Measurements from ENCODE around the gene XBP1.

The XBP1 gene

DNA sequence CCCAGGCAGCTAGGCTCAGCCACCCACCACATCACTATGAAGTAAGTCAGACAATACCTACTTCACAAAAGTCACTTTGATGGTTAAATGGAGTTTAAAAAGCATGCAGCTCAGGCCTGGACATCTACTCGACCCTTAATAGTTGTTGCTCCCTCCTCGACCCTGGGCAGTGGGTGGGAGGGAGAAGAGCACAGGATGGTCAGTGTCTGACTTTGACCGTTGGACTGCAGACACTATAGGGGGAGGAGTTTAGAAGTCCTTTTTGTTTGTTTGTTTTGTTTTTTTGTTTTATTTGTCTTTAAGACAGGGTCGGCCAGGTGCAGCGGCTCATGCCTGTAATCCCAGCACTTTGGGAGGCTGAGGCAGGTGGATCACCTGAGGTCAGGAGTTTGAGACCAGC is 38.6 kb upstream of the XBP1 start:
- H2AFZ ChIP-seq, result no peak overlapping the region
- no peaks in the 10 kb centered on the region for H3K27me3 ChIP-seq (ENCODE audit: control insufficient read depth, insufficient read depth, low read length)
- no peak overlapping the region for H3K9ac ChIP-seq
- no peaks in the 10 kb centered on the region for H3K79me2 ChIP-seq
- TF ChIP-seq, protein P1, sequence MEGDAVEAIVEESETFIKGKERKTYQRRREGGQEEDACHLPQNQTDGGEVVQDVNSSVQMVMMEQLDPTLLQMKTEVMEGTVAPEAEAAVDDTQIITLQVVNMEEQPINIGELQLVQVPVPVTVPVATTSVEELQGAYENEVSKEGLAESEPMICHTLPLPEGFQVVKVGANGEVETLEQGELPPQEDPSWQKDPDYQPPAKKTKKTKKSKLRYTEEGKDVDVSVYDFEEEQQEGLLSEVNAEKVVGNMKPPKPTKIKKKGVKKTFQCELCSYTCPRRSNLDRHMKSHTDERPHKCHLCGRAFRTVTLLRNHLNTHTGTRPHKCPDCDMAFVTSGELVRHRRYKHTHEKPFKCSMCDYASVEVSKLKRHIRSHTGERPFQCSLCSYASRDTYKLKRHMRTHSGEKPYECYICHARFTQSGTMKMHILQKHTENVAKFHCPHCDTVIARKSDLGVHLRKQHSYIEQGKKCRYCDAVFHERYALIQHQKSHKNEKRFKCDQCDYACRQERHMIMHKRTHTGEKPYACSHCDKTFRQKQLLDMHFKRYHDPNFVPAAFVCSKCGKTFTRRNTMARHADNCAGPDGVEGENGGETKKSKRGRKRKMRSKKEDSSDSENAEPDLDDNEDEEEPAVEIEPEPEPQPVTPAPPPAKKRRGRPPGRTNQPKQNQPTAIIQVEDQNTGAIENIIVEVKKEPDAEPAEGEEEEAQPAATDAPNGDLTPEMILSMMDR (IDR thresholded peaks at IDR 0.05), result no peak
- no peaks in the 10 kb centered on the region for H3K36me3 ChIP-seq (ENCODE audit: control insufficient read depth, insufficient read depth, low read length)
- no peaks in the 10 kb centered on the region for H3K9me3 ChIP-seq (ENCODE audit: control insufficient read depth, low read length)
- no peak overlapping the region for H3K4me3 ChIP-seq (ENCODE audit: low read depth, low read length)
- no peaks in the 10 kb centered on the region for H3K4me1 ChIP-seq
- no peak overlapping the region for H3K4me2 ChIP-seq (ENCODE audit: low read length)
- no peak overlapping the region for H3K27ac ChIP-seq

DNA sequence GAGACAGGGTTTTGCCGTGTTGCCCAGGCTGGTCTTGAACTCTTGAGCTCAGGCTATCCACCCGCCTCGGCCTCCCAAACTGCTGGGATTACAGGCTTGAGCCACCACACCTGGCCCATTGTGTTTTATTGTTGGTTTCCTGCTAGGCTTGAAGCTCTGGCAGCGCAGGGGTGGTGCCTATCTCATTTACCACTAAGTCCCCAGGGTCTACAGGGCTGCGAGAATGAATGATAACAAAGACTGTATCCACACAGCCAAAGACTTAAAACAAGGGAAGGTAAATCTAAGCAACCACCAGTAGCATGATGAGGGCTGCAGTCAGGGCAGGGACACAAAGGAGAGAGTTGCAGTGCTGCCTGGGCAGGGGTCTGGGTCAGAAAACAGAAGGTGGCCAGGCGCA is 37.3 kb upstream of the XBP1 start:
- TF ChIP-seq, protein P1 (IDR thresholded peaks at IDR 0.05), result no peak
- Histone ChIP-seq H3K4me1 (no peaks in the 10 kb centered on the region), H3K36me3 (ENCODE audit: control insufficient read depth, insufficient read depth, low read length) (no peaks in the 10 kb centered on the region), H3K9me3 (ENCODE audit: control insufficient read depth, low read length) (no peaks in the 10 kb centered on the region), H3K79me2 (no peaks in the 10 kb centered on the region), H2AFZ (no peak overlapping the region), H3K27ac (no peak overlapping the region), H3K27me3 (ENCODE audit: control insufficient read depth, insufficient read depth, low read length) (no peaks in the 10 kb centered on the region), H3K4me3 (ENCODE audit: low read depth, low read length) (no peak overlapping the region), H3K9ac (no peak overlapping the region), H3K4me2 (ENCODE audit: low read length) (no peak overlapping the region)

DNA sequence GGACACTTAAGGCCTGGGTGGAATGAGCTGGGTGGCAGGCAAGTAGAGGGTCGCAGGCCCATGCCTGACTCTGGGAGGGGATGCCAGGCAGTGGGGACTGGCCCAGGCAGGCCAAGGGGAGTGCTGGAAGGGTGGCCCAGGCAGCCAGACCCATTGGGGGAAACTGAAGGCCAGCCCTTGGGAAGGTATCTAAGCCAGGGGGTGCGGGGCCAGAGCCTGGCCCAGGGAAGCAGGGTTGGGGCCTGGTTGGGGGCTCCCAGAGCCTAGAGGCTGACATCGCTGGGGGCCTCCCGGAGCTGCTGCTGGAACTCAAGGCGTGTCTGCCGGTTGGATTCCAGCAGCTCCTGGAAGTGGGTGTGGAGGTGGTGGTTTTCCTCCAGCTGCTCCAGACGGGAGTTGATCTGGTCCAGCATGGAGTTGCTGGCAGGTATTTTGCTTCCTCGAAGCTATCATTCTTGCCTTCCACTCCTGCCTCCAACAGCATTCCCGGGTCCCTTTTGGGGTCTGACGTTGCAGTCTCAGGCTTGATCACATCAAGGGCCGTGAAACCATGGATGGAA is 35.3 kb upstream of the XBP1 start:
- Histone ChIP-seq H3K79me2 (no peaks in the 10 kb centered on the region), H3K36me3 (ENCODE audit: control insufficient read depth, insufficient read depth, low read length) (no peaks in the 10 kb centered on the region), H3K4me2 (ENCODE audit: low read length) (no peak overlapping the region), H3K4me1 (no peaks in the 10 kb centered on the region), H3K27me3 (ENCODE audit: control insufficient read depth, insufficient read depth, low read length) (no peaks in the 10 kb centered on the region), H3K4me3 (ENCODE audit: low read depth, low read length) (no peak overlapping the region), H3K9ac (no peak overlapping the region), H3K9me3 (ENCODE audit: control insufficient read depth, low read length) (no peaks in the 10 kb centered on the region), H3K27ac (no peak overlapping the region), H2AFZ (no peak overlapping the region)
- TF ChIP-seq, protein P1 (IDR thresholded peaks at IDR 0.05), result no peak

DNA sequence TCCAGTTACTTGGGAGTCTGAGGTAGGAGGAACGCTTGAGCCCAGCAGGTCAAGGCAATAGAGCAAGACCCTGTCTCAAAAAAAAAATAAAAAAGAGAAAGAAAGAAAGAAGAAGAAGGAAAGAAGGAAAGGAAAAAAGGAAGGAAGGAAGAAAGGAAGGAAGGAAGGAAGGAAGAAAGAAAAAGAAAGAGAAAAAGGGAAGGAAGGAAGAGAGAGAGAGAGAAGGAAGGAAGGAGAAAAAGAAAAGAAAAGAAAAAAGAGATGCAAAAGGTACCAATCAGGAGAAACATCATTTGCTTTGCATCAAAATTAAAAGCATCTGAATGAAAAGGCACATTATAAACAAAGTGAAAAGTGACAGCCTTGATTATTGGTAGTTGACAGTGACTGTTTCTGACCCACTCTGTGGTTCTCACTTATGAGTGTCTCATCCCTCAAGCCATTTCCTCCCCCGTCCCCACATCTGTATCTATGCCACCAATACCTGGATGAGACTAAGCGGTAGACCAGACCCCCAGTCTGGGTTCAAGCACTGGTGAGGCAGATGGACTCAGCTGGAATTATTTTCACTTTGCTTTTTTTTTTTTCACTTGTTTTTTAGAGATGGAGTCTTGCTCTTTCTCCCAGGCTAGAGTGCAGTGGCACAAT is 33.0 kb upstream of the XBP1 start:
- Histone ChIP-seq H3K36me3 (ENCODE audit: control insufficient read depth, insufficient read depth, low read length) (no peaks in the 10 kb centered on the region), H3K27ac (no peak overlapping the region), H3K4me3 (ENCODE audit: low read depth, low read length) (no peak overlapping the region), H2AFZ (no peak overlapping the region), H3K4me1 (no peaks in the 10 kb centered on the region), H3K79me2 (no peaks in the 10 kb centered on the region), H3K27me3 (ENCODE audit: control insufficient read depth, insufficient read depth, low read length) (no peaks in the 10 kb centered on the region), H3K9me3 (ENCODE audit: control insufficient read depth, low read length) (no peaks in the 10 kb centered on the region), H3K4me2 (ENCODE audit: low read length) (no peak overlapping the region), H3K9ac (no peak overlapping the region)
- TF ChIP-seq, protein P1 (IDR thresholded peaks at IDR 0.05), result no peak

DNA sequence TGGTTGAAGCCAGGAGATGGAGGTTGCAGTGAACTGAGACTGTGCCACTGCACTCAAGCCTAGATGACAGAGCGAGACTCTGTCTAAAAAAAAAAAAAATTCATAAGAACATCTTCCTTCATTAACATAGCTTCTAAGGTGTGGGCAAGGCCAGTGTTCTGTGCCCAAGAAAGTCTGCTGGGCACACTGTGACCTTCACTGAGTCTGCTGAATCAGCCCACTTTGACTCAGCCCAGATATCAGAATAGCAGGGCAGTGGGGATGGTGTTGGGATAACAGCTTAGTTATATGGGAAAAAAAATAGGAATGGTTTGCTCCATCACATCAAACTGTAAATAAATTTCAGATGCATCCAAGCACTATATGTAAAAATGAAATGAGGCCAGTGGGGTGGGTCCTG is 32.4 kb upstream of the XBP1 start:
- TF ChIP-seq, protein P1 (IDR thresholded peaks at IDR 0.05), result no peak
- H3K4me3 ChIP-seq (ENCODE audit: low read depth, low read length), result no peak overlapping the region
- no peaks in the 10 kb centered on the region for H3K9me3 ChIP-seq (ENCODE audit: control insufficient read depth, low read length)
- H3K27me3 ChIP-seq (ENCODE audit: control insufficient read depth, insufficient read depth, low read length), result no peaks in the 10 kb centered on the region
- H3K79me2 ChIP-seq, result no peaks in the 10 kb centered on the region
- H3K27ac ChIP-seq, result no peak overlapping the region
- no peaks in the 10 kb centered on the region for H3K36me3 ChIP-seq (ENCODE audit: control insufficient read depth, insufficient read depth, low read length)
- H3K4me1 ChIP-seq, result no peaks in the 10 kb centered on the region
- H3K4me2 ChIP-seq (ENCODE audit: low read length), result no peak overlapping the region
- no peak overlapping the region for H3K9ac ChIP-seq
- H2AFZ ChIP-seq, result no peak overlapping the region
